ENCODE data around the gene ZNF358.

ZNF358 gene

GRCh38 chr19:7515645-7516151 lies at the start of gene ZNF358:
Gene ZNF358, plus strand, starts transcription at chr19:7516103. Its CDS starts 3,140 bp downstream, at chr19:7519243.
- DNase-seq: no peak

- DNase-seq: no peak
These were observed 48.6 kb upstream of the ZNF358 start for GRCh38 chr19:7467009-7467989.

GRCh38 chr19:7468840-7469239 lies 47.1 kb upstream of the ZNF358 start:
- DNase-seq: no peak

- DNase-seq: no peak
These were observed 46.1 kb upstream of the ZNF358 start for GRCh38 chr19:7469669-7470285.

- no peak for DNase-seq
These were observed 45.2 kb upstream of the ZNF358 start for GRCh38 chr19:7470540-7471305.

- DNase-seq: no peak
These were observed 43.9 kb upstream of the ZNF358 start for GRCh38 chr19:7471696-7472615.

GRCh38 chr19:7475665-7476064 lies 40.2 kb upstream of the ZNF358 start:
- DNase-seq: no peak

- no peak for DNase-seq
These were observed 39.7 kb upstream of the ZNF358 start for GRCh38 chr19:7476241-7476640.

GRCh38 chr19:7476777-7477494 lies 39.0 kb upstream of the ZNF358 start:
- DNase-seq: no peak

- DNase-seq: no peak
These were observed 38.1 kb upstream of the ZNF358 start for GRCh38 chr19:7477758-7478157.

- no peak for DNase-seq
These were observed 37.6 kb upstream of the ZNF358 start for GRCh38 chr19:7478173-7478842.

- no peak for DNase-seq
These were observed 37.1 kb upstream of the ZNF358 start for GRCh38 chr19:7478843-7479227.

GRCh38 chr19:7480222-7480969 lies 35.5 kb upstream of the ZNF358 start:
- no peak for DNase-seq

GRCh38 chr19:7480970-7481255 lies 35.0 kb upstream of the ZNF358 start:
- no peak for DNase-seq

GRCh38 chr19:7482584-7483439 lies 33.1 kb upstream of the ZNF358 start:
- no peak for DNase-seq

GRCh38 chr19:7483720-7484201 lies 32.1 kb upstream of the ZNF358 start:
- DNase-seq: no peak

- no peak for DNase-seq
These were observed 29.0 kb upstream of the ZNF358 start for GRCh38 chr19:7486923-7487322.

GRCh38 chr19:7488736-7489353 lies 27.1 kb upstream of the ZNF358 start, which contains the start of gene PEX11G:
Gene PEX11G, minus strand, starts transcription at chr19:7489035. Its CDS starts 25 bp downstream, at chr19:7489010.
- DNase-seq: peak; percentile 38 to 87
